NOMO-1 treated with dmso at 0.1 percent for 144 hours (cell line): Measurements from ENCODE around the gene STX19.
A peak's percentile ranks its signal among the peaks of the same experiment; 100 is the strongest.
"Not testable (repeated sequence)": the region's sequence is repeated elsewhere in the genome, so short reads cannot be mapped to it uniquely, and the experiment has no call there.

Source experiments
- DNase-seq: peaks from one replicate; lab custom pipeline; 2025; ENCODE audit not compliant: unreplicated experiment; lab: John Stamatoyannopoulos, UW

STX19 gene

GRCh38 chr3:93979850-93980676 is 48.3 kb downstream of the STX19 start, which contains the start of gene ARL13B:
ARL13B (plus strand) TSS chr3:93980155; CDS start chr3:93980424, 269 bp downstream.
- peak; percentile 95 for DNase-seq

- DNase-seq, result peak; percentile 39
Observed at GRCh38 chr3:93973131-93974126, 55.0 kb downstream of the STX19 start, which contains the start of gene PROS1. PROS1 (minus strand) TSS chr3:93973896; CDS start chr3:93973749, 147 bp downstream.

DNA sequence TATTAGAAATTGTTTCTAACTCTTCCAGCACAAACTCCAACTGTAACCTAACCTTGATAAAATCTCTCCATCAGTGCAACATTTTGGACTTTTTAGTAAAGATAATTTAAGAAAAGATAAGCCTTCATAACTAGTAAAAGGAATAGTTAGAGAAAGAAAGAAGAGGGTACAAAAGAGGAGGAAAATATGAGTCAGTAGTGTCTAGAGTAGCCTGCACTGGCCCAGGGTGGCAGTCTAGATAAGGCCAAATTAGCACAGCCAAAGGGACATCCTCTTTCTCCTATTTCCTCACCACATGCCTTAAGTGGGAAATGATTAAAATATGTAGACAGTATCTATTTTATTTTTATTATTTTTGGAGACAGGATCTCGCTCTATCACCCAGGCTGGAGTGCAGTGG is 58.4 kb downstream of the STX19 start:
- DNase-seq, result no peak

- no peak for DNase-seq
Observed at GRCh38 chr3:93969443-93969842, 59.0 kb downstream of the STX19 start.

GRCh38 chr3:93965106-93965505 is 63.3 kb downstream of the STX19 start:
- not testable (repeated sequence) for DNase-seq
